ENCODE measurements around the gene GPR15LG.
A peak's percentile ranks its signal among the peaks of the same experiment; 100 is the strongest.

The GPR15LG gene

GRCh38 chr10:84193846-84194423 is 20.3 kb downstream of the GPR15LG start:
- DNase-seq (ENCODE audit: low spot score) = no peak

- DNase-seq (ENCODE audit: low spot score) = no peak
These were observed 20.9 kb downstream of the GPR15LG start, which contains the start of gene CDHR1 for GRCh38 chr10:84194424-84195043. Gene CDHR1, plus strand, starts transcription at chr10:84194537. Its CDS starts 224 bp downstream, at chr10:84194761.

DNA sequence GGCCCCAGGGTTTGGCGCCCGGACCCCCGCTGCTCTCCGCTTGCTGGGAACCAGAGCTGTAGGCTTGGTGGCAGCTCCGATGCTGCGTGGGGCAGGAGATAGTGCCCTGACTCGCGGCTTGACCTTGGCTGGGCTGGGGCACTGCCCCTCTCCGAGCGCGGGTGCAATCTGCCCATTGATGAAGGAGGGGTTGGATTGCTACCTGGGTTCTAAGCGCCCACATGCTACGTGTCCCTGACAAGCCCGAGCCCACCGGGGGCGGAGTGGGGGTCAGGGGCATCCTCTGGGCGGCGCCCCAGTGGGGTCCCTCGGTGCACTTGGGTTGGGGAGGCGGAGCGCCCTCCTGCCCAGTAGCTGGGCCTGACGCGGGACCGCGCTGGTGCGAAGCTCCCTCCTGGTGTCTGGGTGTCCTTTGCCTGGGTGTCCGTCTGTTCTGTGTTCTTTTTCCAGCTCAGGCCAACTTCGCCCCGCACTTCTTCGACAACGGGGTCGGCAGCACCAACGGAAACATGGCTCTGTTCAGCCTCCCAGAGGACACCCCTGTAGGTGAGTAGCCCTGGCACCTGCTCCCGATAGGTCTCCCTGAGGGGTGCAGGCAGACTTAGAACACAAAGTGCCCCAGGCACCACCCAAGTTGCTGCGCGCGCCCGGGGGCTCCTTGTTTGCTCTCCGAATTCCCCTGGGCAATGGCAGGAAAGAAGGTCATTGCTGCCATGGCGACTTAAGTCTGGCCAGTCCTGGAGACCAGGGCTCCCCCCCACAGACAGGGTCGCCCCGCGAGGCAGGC is 21.6 kb downstream of the GPR15LG start:
- no peak for DNase-seq (ENCODE audit: low spot score)

- DNase-seq (ENCODE audit: low spot score) = no peak
These were observed 22.5 kb downstream of the GPR15LG start for GRCh38 chr10:84196083-84196482.

DNA sequence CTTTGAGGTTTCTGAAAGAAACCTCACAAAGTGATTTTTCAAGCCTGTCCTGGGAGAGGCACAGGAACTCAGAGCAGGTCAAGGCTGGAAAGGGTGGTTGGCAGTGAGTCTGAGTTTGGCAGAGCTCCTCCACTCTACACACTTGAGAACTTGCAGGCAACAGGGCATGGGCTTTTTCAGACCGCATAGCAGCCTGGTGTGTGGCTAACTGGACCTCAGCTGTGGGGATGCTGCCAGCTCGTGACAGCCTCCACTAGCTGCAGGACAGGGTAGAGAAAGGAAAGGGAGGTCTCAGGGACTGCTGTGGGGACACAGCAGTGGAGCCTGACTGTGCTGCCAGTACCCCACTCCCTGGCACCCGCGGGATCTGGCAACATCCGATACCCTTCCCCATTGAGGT is 23.3 kb downstream of the GPR15LG start:
- DNase-seq (ENCODE audit: low spot score) = no peak

GRCh38 chr10:84197643-84198042 is 24.0 kb downstream of the GPR15LG start:
- DNase-seq (ENCODE audit: low spot score) = no peak

DNA sequence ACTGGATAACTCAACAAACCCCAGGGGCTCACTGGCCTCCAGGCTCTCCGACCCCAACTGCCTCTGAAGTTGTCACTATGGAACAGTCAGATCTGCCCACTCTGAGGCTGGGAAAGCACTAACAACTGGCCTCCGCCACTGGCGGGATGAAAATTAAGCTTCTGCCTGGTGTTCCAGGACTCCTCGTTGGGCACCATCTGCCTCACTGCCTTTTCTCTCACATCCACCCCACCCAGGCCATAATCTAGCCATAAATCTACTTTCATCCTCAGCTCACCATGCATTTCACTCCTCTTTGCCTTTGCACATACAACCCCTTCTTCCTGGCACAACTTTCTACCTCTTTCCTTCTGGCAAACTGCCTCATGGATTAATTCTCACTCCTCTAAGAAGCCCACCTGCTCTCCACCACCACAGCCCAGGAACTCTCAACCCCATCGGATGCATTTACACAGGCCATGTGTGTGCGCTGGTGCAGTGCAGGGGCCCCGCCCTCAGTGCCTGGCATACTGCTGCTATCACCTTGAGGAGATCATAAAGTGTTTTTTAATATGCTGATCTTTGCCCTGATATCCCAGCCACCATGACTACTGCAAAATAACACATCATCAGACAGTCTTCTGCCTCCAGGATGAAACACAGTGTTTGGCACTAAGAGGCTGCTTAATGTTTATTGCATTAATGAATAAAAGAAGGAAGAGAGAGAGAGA is 24.8 kb downstream of the GPR15LG start:
- no peak for DNase-seq (ENCODE audit: low spot score)

DNA sequence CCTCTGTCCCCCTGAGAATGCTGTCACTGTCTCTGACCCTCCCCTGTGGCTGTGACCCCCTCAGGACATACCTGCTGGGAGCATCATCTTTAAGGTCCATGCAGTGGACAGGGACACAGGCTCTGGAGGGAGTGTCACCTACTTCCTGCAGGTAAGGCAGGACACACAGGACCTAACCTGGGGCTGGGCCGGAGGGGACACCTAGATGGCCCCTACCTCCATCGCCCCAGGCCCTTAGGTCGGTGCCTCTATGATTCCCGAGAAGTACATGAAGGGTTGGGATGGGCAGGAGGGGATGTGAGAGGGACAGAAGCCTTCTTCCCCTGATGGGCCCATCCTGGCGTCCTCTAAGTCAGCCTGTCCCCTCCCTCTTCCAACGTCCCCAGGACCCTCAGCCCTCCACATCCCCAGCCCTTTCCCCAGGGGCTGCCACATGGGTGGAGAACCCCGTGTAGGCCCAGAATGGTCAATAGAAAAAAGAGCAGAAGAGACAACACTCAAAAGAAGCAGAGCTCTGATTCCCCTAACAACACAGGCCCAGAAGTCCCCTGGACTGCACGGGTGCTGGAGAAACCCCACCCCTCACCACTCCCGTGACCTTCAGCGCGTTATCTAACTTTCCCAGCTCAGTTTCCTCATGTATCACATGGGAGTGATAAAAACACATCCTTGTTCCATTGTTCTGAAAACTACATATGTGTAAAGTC is 27.1 kb downstream of the GPR15LG start:
- no peak for DNase-seq (ENCODE audit: low spot score)

GRCh38 chr10:84201244-84201606 is 27.6 kb downstream of the GPR15LG start:
- DNase-seq (ENCODE audit: low spot score) = no peak

- DNase-seq (ENCODE audit: low spot score) = no peak
These were observed 28.1 kb downstream of the GPR15LG start for GRCh38 chr10:84201682-84202081.

- DNase-seq (ENCODE audit: low spot score) = no peak
These were observed 28.7 kb downstream of the GPR15LG start for GRCh38 chr10:84202349-84202748.

GRCh38 chr10:84204122-84204521 is 30.5 kb downstream of the GPR15LG start:
- no peak for DNase-seq (ENCODE audit: low spot score)

GRCh38 chr10:84204610-84205009 is 31.0 kb downstream of the GPR15LG start:
- no peak for DNase-seq (ENCODE audit: low spot score)

DNA sequence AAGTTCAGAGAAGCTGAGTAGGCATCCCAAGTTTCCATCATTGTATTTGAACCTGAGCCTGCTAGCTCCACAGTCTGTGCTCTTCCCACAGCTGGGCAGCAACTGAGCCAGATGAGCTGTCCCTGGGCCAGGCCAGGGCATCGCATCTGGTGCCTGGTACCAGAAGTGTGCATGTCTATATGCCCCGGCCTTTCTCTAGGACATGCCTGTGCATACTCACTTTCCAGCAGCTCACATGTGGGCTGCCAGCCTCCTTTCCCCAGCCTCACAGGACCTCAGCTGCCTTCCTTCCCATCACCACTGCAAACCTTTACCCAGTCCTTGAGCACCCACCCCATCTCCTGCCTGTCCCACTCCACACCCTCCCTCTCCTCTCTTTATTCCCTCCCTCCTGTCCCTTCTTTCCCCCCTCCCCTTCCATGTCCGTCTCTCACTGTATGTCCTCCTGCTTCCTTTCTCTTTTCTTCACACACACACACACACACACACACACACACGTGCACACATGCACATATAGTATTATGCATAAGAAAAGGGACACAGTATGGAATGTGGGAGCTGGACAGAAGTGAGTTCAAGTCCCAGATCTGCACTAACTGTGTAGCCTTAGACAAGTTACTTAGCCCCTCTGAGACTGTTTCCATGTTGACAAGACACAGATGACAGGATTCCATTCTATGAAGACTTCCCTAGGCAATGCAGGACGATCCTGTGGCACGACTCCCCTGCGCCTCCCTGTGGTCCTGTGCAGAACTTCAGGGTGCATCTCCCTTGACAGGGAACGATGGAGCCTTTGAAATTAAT is 31.6 kb downstream of the GPR15LG start:
- peak; percentile 63 for DNase-seq (ENCODE audit: low spot score)

DNA sequence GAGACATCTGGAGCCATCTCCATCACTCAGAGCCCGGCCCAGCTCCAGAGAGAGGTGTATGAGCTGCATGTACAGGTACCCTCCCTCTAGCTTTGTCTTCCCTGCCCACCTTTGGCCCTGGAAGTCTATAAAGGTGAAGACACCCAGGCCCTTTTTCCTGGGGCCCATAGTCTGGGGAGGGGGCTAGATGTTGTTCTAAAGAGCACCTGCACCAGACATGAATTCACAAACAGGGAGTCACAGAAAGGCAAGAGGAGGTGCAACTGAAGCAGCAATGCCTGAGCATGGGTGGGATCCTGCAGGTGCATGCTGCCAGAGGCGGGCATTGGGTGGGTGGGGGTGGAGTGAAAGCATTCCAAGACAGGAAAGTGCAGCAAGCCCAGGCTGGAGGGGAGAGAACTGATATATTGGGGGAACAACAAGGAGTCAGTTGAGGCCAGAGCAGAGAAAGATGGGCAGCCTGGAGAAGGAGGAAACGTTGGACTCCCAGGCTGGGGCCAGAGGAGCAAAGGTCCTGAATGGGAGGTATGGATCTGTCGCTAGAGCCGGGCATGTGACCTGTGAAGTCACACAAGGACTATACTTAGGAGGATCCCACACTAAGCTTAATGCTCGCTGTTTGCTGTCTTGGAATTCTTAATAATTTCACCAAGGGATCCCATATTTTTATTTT is 32.4 kb downstream of the GPR15LG start:
- no peak for DNase-seq (ENCODE audit: low spot score)

- no peak for DNase-seq (ENCODE audit: low spot score)
These were observed 34.4 kb downstream of the GPR15LG start for GRCh38 chr10:84208023-84208422.

DNA sequence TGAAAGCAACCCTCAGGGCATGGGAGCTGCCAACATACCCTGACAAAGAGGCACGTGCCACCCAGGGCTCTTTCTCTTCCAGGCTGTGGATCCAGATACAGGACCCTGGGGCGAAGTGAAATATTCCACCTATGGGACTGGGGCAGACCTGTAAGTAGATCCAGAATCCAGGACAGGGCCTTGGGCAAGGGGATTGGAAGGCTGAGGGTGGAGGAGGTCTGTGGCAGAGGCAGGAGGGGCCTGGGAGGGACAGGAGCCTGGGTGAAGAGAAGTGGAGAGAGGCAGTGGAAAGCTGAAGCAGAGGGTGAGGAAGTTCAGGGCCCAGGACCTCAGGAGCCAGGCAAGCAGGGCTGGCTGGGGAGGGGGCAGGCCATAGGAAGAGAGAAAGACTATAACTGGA is 38.0 kb downstream of the GPR15LG start:
- DNase-seq (ENCODE audit: low spot score) = no peak

- no peak for DNase-seq (ENCODE audit: low spot score)
These were observed 38.4 kb downstream of the GPR15LG start for GRCh38 chr10:84212014-84212413.

DNA sequence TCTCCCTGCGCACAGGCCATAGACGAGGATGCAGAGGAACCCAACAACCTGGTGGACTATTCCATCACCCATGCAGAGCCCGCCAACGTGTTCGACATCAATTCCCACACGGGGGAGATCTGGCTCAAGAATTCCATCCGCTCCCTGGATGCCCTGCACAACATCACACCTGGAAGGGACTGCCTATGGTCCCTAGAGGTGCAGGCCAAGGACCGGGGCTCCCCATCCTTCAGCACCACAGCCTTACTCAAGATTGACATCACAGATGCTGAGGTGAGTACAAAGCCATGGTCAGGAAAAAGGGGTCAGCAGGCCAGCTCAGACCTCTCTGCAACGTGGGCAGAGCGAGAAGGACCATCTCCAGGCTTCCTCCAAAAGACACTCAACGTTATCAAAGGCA is 39.5 kb downstream of the GPR15LG start:
- no peak for DNase-seq (ENCODE audit: low spot score)

DNA sequence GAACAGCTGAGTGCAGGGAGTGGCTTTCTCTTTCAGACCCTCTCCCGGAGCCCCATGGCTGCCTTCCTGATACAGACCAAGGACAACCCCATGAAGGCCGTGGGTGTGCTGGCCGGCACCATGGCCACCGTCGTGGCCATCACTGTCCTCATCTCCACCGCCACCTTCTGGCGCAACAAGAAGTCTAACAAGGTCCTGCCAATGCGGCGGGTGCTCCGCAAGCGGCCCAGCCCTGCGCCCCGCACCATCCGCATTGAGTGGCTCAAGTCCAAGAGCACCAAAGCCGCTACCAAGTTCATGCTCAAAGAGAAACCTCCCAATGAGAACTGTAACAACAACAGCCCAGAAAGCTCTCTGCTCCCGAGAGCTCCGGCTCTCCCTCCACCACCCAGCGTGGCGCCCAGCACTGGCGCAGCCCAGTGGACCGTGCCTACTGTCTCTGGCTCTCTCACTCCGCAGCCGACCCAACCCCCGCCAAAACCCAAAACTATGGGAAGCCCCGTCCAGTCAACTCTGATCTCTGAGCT is 40.5 kb downstream of the GPR15LG start:
- DNase-seq (ENCODE audit: low spot score) = no peak

Data from HuH-7 (cell line).